Kidney capillary endothelial cell (primary cell): ENCODE data around the gene RNPC3.
"Not testable (repeated sequence)": the region's sequence is repeated elsewhere in the genome, so short reads cannot be mapped to it uniquely, and the experiment has no call there.

Experiments
- DNase-seq: peaks from one replicate; pipeline ENCODE4 v3.0.0-alpha.2; 2018; ENCODE audit warnings: low spot score

The RNPC3 gene

DNA sequence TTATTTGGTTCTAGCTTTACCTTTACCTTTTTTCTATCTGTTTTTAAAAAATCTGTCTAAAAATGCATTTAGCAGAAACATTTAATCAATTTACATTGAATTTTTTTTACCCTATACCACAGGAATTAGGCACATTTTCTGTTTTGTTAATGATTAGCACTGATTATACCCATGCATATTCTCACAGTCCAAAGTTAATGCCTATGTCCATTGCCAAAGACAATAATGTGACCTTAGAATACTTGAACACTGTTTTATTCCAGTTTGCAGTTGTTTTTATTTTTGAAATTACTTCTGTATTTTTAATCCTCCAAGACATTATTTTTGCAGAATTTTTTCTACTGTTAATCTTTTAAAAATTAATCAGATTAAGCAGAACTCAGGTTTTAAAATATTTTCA is 34.9 kb downstream of the RNPC3 start:
- no peak for DNase-seq

DNA sequence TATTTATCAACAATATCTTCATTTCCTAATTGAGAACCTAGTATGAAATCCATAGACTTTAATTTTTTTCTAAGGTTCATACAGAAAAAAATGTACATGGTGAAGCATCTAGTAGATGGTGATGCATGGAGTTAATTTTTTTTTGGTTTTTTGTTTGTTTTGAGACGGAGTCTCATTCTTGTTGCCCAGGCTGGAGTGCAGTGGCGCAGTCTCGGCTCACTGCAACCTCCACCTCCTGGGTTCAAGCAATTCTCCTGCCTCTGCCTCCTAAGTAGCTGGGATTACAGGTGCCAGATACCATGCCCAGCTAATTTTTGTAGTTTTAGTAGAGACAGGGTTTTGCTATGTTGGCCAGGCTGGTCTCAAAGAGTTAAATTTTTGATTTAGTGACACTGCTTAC is 35.6 kb downstream of the RNPC3 start:
- DNase-seq: not testable (repeated sequence)

DNA sequence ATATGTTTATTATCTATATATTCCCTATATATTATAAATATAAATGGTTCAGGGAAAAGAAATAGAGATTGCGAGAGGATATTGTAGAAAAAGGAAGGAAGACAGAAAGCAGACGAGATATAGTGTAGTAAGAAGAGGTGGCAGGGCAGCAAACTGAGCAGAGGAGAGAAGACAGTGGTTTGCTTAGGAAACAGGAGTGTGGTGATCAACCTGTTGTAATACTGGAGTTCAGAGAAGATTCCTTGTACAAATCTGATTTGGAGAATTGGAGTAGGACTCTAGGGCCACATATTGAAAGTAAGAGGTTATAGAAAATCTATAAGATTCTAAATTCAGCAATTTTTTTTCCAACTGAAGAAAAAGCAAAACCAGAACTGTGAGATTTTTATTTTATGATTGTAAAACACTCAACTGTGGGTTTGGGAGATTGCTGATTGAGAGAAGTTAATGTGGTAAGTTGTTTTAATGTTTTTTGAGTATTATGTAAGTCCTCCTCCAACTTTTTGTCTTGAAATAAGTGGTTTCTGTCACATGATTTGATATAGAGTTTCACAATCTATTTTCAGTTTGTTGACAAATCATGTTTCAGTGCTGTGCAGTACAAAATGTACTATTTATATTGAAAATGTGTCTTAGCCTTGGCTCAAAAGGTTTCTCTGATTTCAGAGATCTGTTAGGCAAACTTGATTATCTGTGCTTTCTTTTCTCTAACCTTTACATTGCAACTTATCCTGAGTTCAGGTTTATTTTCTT is 36.3 kb downstream of the RNPC3 start:
- DNase-seq: no peak

DNA sequence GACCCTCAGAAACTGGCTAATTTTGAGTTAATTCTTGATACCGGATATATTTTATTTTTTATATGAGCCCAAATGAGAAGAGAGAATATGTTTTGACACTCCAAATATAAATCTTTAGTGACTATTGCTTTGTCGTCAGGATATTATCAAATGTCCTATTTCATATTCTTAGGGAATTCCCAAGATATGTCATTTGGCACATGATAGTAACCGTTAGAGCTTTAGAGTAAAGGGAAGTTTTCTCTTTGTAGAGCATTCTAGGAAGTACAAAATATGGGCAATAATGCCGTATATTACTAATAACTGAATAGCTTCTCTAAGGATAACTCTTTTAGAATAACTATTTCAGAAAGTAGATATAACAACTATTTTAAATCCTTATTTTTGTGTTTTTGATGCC is 37.6 kb downstream of the RNPC3 start:
- no peak for DNase-seq

DNA sequence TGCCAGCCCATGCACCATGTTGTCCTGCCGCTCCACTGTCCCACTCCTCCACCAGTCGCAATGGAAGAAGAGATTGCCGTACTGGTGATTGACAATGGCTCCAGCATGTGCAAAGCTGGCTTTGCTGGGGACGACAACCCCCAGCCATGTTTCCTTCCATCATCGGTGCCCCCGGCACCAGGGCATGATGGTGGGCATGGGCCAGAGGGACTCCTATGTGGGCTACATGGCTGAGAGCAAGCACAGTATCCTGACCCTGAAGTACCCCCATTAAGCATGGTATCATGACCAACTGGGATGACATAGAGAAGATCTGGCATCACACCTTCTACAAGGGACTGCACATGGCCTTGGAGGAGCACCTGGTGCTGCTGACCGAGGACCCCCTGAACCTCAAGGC is 44.0 kb downstream of the RNPC3 start:
- DNase-seq: no peak

DNA sequence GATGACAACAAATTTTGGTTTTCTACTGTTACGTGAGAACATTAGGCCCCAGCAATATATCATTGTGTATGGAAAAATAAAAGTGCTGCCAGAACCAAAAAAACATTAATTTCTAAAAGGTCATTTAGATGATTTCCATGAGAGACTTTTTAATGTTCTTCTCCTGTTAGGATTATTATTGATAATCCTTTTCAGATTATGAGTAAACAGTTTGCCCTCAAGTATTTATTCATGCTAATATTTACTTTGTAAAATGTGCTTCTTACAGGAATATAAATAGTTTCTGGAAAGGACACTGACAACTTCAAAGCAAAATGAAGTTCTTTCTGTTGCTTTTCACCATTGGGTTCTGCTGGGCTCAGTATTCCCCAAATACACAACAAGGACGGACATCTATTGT is 45.8 kb downstream of the RNPC3 start, which contains the start of gene AMY2B:
TSS of gene AMY2B (plus strand) at position 301 of the 400 bp plus-strand sequence. CDS start at position 315, 14 bp downstream.
- not testable (repeated sequence) for DNase-seq

GRCh38 chr1:103576065-103576464 is 50.6 kb downstream of the RNPC3 start:
- no peak for DNase-seq

GRCh38 chr1:103576784-103577183 is 51.3 kb downstream of the RNPC3 start:
- not testable (repeated sequence) for DNase-seq

DNA sequence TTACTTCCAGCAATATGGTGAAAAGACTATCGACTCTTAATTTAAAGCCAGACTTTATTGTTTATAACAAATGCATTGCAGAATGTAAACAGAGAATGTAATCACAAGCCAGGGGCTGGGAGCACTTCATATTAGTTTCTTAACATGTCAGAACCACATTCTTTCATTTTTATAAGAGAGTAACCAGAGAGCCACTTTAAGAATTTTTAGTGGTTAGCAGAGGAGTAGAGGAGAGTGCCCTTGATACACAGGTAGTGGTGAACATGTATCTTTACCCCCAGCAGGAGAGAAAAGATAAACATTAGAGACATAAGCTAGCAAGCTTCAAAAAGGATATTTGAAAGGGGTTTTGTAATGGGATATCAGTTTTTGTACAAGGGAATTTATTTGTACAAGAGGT is 57.0 kb downstream of the RNPC3 start:
- DNase-seq: no peak

- no peak for DNase-seq
These were observed 58.4 kb downstream of the RNPC3 start for GRCh38 chr1:103583887-103584286.

GRCh38 chr1:103584537-103584936 is 59.0 kb downstream of the RNPC3 start:
- DNase-seq: no peak

GRCh38 chr1:103602740-103603139 is 77.2 kb downstream of the RNPC3 start:
- not testable (repeated sequence) for DNase-seq
